Left kidney (tissue), 1 donor: ENCODE data around the gene SPINK2. TPM values are rescaled to one million over a fixed set of nuclear protein-coding genes. Genes with fewer than 3 reads are reported as not detected.

Experiments
- polyA plus RNA-seq: library from polyadenylated mRNA; unstranded; fragments of 120-200 nt; gene quantifications from one replicate; pipeline ENCODE4 v1.2.1, GENCODE V29; 2013; ENCODE audit not compliant: insufficient read length

The SPINK2 gene
- polyA plus RNA-seq, 1 donor: not detected

Other genes with a start within 250 kb of the SPINK2 start
- gene HOPX, start 140.4 kb downstream of the SPINK2 start, polyA plus RNA-seq: 12.4 TPM
- 59.9 TPM for gene REST, start 86.2 kb upstream of the SPINK2 start, polyA plus RNA-seq
- gene NOA1, start 155.9 kb upstream of the SPINK2 start, polyA plus RNA-seq: 21.7 TPM
- gene POLR2B, start 157.2 kb upstream of the SPINK2 start, polyA plus RNA-seq: 128 TPM